ENCODE data around the gene TLCD5.

- TF ChIP-seq CTCF (IDR thresholded peaks at IDR 0.05) (no peak), POLR2A (IDR thresholded peaks at IDR 0.05) (no peak)
These were observed 12.4 kb downstream of the TLCD5 start for GRCh38 chr11:120337355-120338106.
